Gastroesophageal sphincter (tissue), 4 donors: ENCODE results near the gene IRGC. TPM values are rescaled to one million over a fixed set of nuclear protein-coding genes. Genes with fewer than 3 reads are reported as not detected.
"Not testable (repeated sequence)": the region's sequence is repeated elsewhere in the genome, so short reads cannot be mapped to it uniquely, and the experiment has no call there.

ENCODE experiments used
- ATAC-seq: fragments of 150-250 bp; one replicate; pipeline ENCODE4 v1.9.1; 2016; ENCODE audit warnings: mild to moderate bottlenecking, moderate library complexity
- H3K27ac ChIP-seq, 4 donors: fragments of 200-600 bp; sonication (generic) in 3 of 4; 1 replicate in 3 of 4; 2 replicates in 1 of 4; pipeline ENCODE4 v1.5.1; 2016 to 2019
- H3K27me3 ChIP-seq: fragments of 200-600 bp; sonication (generic); one replicate; pipeline ENCODE4 v1.5.1; 2019
- H3K36me3 ChIP-seq, 2 donors: fragments of 200-600 bp; sonication (generic); one replicate each; pipeline ENCODE4 v1.5.1; 2019; ENCODE audit warnings: control low read depth in 1 of 2
- H3K4me1 ChIP-seq, 3 donors: fragments of 200-600 bp; sonication (generic); 1 replicate in 2 of 3; 2 replicates in 1 of 3; pipeline ENCODE4 v1.5.1; 2016 to 2019; ENCODE audit warnings: control low read depth in 2 of 3
- H3K4me3 ChIP-seq, 2 donors: fragments of 200-600 bp; sonication (generic); one replicate each; pipeline ENCODE4 v1.5.1; 2019; ENCODE audit warnings: mild to moderate bottlenecking in 1 of 2, moderate library complexity in 1 of 2
- H3K9me3 ChIP-seq, 3 donors: fragments of 200-600 bp; sonication (generic); one replicate each; pipeline ENCODE4 v1.5.1; 2017 to 2019; ENCODE audit warnings: control low read depth in 2 of 3
- EP300 ChIP-seq: sonication (generic); formaldehyde crosslinking; IDR thresholded peaks from one replicate; pipeline ENCODE4 v1.6.1; 2017; ENCODE audit warnings: antibody characterized with exemption, mild to moderate bottlenecking
- POLR2A ChIP-seq, 2 donors: fragments of 450-650 bp; IDR thresholded peaks; one replicate each; pipeline ENCODE4 v1.6.1; 2017; ENCODE audit warnings: antibody characterized with exemption in 2 of 2, mild to moderate bottlenecking in 2 of 2, moderate library complexity in 1 of 2
- POLR2AphosphoS5 ChIP-seq: sonication (generic); formaldehyde crosslinking; IDR thresholded peaks from one replicate; pipeline ENCODE4 v1.6.1; 2017; ENCODE audit warnings: antibody characterized with exemption
- WGBS, 2 donors: methylation state at CpG; one replicate each; pipeline ENCODE4 v1.1.5; 2018; ENCODE audit warnings: low coverage in 1 of 2; 5-methylcytosine and 5-hydroxymethylcytosine counted together
- total RNA-seq, 4 donors: library from RNA; depleted of rRNA; stranded (reverse); fragments of >200 nt; gene quantifications; one replicate each; pipeline ENCODE4 v1.1.0, GENCODE V29; 2016
- TF ChIP-seq, protein P1 (sequence below), 4 experiments: fragments of 200-600 bp in 2 of 4; fragments of 450-650 bp in 2 of 4; sonication (generic) in 1 of 4; IDR thresholded peaks; one replicate each; pipeline ENCODE4 v1.5.1; 2017 to 2019; ENCODE audit warnings: antibody characterized with exemption in 4 of 4, mild to moderate bottlenecking in 2 of 4, moderate library complexity in 2 of 4

Gene IRGC
- total RNA-seq, 4 donors from 2014 or later: not detected

DNA sequence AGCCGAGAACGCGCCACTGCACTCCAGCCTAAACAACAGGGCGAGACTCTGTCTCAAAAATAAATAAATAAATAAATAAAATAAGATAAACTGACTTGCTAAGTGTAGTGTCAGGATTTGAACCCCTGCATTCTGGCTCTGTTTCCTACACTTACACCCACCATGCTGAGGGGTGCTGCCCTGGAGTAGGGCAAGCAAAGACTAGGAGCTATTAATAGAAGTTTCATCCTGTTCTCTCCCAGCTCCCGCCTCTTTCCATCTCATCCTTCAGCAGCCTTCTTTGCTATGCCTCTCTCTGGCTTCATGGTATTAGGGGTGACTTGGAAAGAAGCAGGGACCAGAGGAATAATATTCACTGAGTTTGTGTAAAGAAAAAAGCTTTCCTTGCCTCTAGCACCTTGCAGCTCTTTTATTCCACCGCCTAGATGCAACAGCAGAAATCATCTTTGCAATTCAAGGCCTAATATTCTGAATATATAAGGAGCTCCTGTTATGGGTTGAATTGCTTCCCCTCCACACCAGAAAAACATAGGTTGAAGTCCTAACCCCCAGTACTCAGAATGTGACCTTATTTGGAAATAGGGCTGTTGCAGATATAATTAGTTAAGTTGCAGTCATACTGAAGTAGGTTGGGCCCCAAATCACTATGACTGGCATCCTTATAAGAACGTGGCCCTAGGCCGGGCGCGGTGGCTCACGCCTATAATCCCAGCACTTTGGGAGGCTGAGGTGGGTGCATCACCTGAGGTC is 37.2 kb upstream of the IRGC start:
- H3K27me3 ChIP-seq: no peaks in the 10 kb centered on the region
- peaks cover 0 to 6% (median 0%) of the 10 kb centered on the region in 3 donors for H3K4me1 ChIP-seq
- 75 to 84% methylated on average over 4 to 11 of the region's 11 CpGs for WGBS, 2 donors
- H3K36me3 ChIP-seq: no peaks in the 10 kb centered on the region
- H3K27ac ChIP-seq: peak overlapping the region in 1 of 4 donors; percentile 27
- no peak for ATAC-seq
- TF ChIP-seq POLR2A (IDR thresholded peaks at IDR 0.05): no peak
- TF ChIP-seq EP300: no peak
- TF ChIP-seq POLR2AphosphoS5: no peak
- TF ChIP-seq, protein P1, sequence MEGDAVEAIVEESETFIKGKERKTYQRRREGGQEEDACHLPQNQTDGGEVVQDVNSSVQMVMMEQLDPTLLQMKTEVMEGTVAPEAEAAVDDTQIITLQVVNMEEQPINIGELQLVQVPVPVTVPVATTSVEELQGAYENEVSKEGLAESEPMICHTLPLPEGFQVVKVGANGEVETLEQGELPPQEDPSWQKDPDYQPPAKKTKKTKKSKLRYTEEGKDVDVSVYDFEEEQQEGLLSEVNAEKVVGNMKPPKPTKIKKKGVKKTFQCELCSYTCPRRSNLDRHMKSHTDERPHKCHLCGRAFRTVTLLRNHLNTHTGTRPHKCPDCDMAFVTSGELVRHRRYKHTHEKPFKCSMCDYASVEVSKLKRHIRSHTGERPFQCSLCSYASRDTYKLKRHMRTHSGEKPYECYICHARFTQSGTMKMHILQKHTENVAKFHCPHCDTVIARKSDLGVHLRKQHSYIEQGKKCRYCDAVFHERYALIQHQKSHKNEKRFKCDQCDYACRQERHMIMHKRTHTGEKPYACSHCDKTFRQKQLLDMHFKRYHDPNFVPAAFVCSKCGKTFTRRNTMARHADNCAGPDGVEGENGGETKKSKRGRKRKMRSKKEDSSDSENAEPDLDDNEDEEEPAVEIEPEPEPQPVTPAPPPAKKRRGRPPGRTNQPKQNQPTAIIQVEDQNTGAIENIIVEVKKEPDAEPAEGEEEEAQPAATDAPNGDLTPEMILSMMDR (IDR thresholded peaks at IDR 0.05): no peak
- H3K9me3 ChIP-seq: no peaks in the 10 kb centered on the region
- no peak overlapping the region for H3K4me3 ChIP-seq

DNA sequence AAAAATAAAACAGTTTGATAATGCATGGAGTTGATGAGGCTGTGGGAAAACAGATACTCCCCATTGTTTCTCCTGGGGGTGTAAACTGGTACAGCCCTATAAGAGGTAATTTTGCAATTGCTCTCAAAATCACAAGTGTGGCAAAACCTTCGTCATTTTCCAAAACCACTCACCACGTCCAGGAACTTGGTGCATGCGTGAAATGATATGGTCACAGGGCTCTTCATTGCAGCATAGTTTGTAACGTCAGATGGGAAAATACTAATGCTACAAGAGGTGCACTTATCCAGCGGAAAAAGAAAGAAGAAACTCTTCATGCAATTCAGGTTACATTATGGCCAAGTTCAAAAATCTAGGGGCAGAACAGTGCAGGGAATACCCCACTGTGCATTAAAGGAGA is 34.1 kb upstream of the IRGC start:
- 83% methylated on average over 5 of the region's 5 CpGs; no CpG with 5 or more reads in 1 of the 2 donors for WGBS, 2 donors
- no peak overlapping the region for H3K27ac ChIP-seq
- ATAC-seq: no peak

DNA sequence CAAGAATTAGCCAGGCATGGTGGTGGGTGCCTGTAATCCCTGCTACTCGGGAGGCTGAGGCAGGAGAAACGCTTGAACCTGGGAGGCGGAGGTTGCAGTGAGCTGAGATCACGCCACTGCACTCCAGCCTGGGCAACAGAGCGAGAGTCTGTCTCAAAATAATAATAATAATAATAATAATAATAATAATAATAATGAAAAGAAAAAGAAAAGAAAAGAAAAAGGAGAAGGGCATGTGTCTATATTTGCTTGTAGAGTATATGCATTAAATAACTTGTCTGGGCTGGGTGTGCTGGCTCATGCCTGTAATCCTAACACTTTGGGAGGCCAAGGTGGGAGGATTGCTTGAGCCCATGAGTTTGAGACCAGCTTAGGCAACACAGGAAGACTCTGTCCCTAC is 33.6 kb upstream of the IRGC start:
- H3K4me1 ChIP-seq, ATAC-seq, H3K9me3 ChIP-seq, H3K36me3 ChIP-seq, H3K4me3 ChIP-seq, H3K27me3 ChIP-seq, H3K27ac ChIP-seq: not testable (repeated sequence)
- WGBS, 2 donors: 100% methylated on average over 5 of the region's 5 CpGs; no CpG with 5 or more reads in 1 of the 2 donors

More for the DNA sequence above, 34.1 kb upstream of the IRGC start:
- Histone ChIP-seq H3K27me3 (no peaks in the 10 kb centered on the region), H3K4me3 (no peak overlapping the region), H3K4me1 (peaks cover 0 to 6% (median 0%) of the 10 kb centered on the region in 3 donors), H3K9me3 (no peaks in the 10 kb centered on the region), H3K36me3 (no peaks in the 10 kb centered on the region)
- TF ChIP-seq, protein P1 (IDR thresholded peaks at IDR 0.05): no peak
- TF ChIP-seq POLR2A (IDR thresholded peaks at IDR 0.05) (no peak), EP300 (no peak), POLR2AphosphoS5 (no peak)

DNA sequence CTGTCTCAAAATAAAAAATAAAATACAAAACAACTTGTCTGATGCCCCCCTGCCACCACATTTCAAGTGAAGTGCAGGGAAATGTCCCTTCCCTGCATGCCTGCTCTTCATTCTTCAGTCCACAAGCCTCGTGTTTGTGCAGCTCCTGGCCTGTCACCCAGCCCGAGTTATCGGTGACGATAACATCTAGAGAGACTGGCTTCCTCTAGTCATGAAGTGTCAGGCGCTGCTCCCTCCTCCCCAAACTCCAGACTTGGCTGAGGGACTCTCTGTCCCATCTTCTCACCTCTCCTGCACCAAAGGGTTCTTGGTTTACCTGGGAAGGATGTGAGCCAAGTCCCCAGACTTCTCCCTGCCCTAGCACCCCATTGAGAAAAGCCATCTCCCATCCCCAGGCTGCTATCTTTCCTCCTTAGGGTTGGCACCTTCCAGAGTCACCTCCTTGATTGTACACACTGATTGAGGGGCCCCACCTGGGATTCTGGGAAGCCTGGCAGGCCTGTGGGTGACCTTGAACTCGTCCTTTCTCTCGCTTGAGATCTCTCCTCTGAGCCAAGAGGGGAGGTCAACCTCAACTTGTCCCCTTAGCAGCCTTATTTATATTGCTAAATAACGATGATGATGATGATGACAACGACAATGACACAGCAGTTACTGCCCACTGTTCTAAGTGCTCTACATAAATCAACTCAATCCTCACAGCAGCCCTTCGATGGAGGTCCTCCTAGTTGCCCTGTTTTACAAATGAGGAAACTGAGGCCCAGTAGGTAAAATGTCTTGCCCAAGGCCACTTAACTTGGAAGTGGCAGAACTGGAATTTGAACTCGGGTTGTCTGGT is 32.8 kb upstream of the IRGC start:
- peaks cover 0 to 6% (median 0%) of the 10 kb centered on the region in 3 donors for H3K4me1 ChIP-seq
- no peaks in the 10 kb centered on the region for H3K9me3 ChIP-seq
- no peaks in the 10 kb centered on the region for H3K36me3 ChIP-seq
- ATAC-seq: no peak
- H3K4me3 ChIP-seq: no peak overlapping the region
- TF ChIP-seq POLR2A (IDR thresholded peaks at IDR 0.05) (no peak), POLR2AphosphoS5 (no peak), EP300 (no peak)
- TF ChIP-seq, protein P1 (IDR thresholded peaks at IDR 0.05): no peak
- H3K27me3 ChIP-seq: no peaks in the 10 kb centered on the region
- no peak overlapping the region for H3K27ac ChIP-seq
- 49 to 59% methylated on average over 6 to 9 of the region's 11 CpGs for WGBS, 2 donors

DNA sequence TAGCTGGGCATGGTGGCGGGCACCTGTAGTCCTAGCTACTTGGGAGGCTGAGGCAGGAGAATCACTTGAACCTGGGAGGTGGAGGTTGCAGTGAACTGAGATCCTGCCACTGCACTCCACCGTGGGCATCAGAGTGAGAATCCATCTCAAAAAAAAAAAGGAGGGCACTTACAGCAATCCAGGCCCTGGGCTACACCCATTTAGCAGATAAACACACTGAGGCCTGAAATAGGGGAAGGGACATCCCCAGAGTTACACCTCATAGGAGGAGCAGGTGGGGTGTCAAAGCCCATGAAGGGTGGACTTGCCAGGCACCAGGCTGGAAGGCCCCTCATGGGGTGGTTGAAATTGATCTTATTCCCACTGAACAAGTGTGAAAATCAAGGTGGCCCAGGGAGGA is 32.0 kb upstream of the IRGC start:
- H3K27ac ChIP-seq: no peak overlapping the region

More for the DNA sequence above, 32.0 kb upstream of the IRGC start:
- TF ChIP-seq POLR2A (IDR thresholded peaks at IDR 0.05): no peak
- Histone ChIP-seq H3K4me1 (peaks cover 0 to under 1% (median 0%) of the 10 kb centered on the region in 3 donors), H3K36me3 (no peaks in the 10 kb centered on the region), H3K9me3 (no peaks in the 10 kb centered on the region), H3K27me3 (no peaks in the 10 kb centered on the region), H3K4me3 (no peak overlapping the region)
- ATAC-seq: no peak
- 100% methylated on average over 1 of the region's 2 CpGs; no CpG with 5 or more reads in 1 of the 2 donors for WGBS, 2 donors
